Tibial nerve (tissue), 4 donors: Measurements from ENCODE around the gene PVALB. TPM values are rescaled to one million over a fixed set of nuclear protein-coding genes. Genes with fewer than 3 reads are reported as not detected.

Experiments
- DNase-seq, 2 donors: peaks; one replicate each; pipeline ENCODE4 v3.0.0-alpha.2; 2019; ENCODE audit warnings: low spot score in 2 of 2
- H3K27ac ChIP-seq, 4 donors: fragments of 200-600 bp; sonication (generic) in 3 of 4; one replicate each; pipeline ENCODE4 v1.5.1; 2017 to 2019; ENCODE audit warnings: mild to moderate bottlenecking in 1 of 4
- H3K27me3 ChIP-seq, 2 donors: fragments of 200-600 bp; sonication (generic) in 1 of 2; one replicate each; pipeline versions ENCODE4 v1.5.1 to v1.6.0; 2017 to 2019
- H3K36me3 ChIP-seq, 3 donors: fragments of 200-600 bp; sonication (generic); one replicate each; pipeline ENCODE4 v1.5.1; 2018 to 2019
- H3K4me1 ChIP-seq, 4 donors: fragments of 200-600 bp; sonication (generic) in 3 of 4; one replicate each; pipeline ENCODE4 v1.5.1; 2017 to 2019
- H3K4me3 ChIP-seq, 4 donors: fragments of 200-600 bp; sonication (generic) in 3 of 4; one replicate each; pipeline ENCODE4 v1.5.1; 2017 to 2019; ENCODE audit warnings: mild to moderate bottlenecking in 1 of 4, moderate library complexity in 1 of 4
- H3K9me3 ChIP-seq, 4 donors: fragments of 200-600 bp; sonication (generic) in 3 of 4; one replicate each; pipeline ENCODE4 v1.5.1; 2017 to 2019
- CTCF ChIP-seq, 5 experiments: fragments of 200-600 bp in 3 of 5; fragments of 450-650 bp in 2 of 5; sonication (generic) in 3 of 5; IDR thresholded peaks; one replicate each; pipeline ENCODE4 v1.5.1; 2016 to 2019; ENCODE audit warnings: antibody characterized with exemption in 5 of 5, mild to moderate bottlenecking in 3 of 5, moderate library complexity in 2 of 5
- EP300 ChIP-seq, 2 donors: sonication (generic); formaldehyde crosslinking; IDR thresholded peaks; one replicate each; pipeline ENCODE4 v1.6.1; 2017; ENCODE audit warnings: antibody characterized with exemption in 2 of 2, mild to moderate bottlenecking in 1 of 2
- POLR2A ChIP-seq, 2 donors: fragments of 450-650 bp; IDR thresholded peaks; one replicate each; pipeline ENCODE4 v1.6.1; 2017; ENCODE audit warnings: antibody characterized with exemption in 2 of 2, mild to moderate bottlenecking in 2 of 2, moderate library complexity in 2 of 2
- WGBS, 2 donors: methylation state at CpG; one replicate each; pipeline ENCODE4 v1.1.5; 2018; 5-methylcytosine and 5-hydroxymethylcytosine counted together
- total RNA-seq, 4 donors: library from RNA; depleted of rRNA; stranded (reverse); fragments of >200 nt; gene quantifications; one replicate each; pipeline ENCODE4 v1.1.0, GENCODE V29; 2016

PVALB gene
- total RNA-seq, 4 donors from 2014 or later = not detected

- H3K4me1 ChIP-seq = peaks cover 0 to 10% (median 4%) of the 10 kb centered on the region in 4 donors
- TF ChIP-seq CTCF (IDR thresholded peaks at IDR 0.05) = peak; percentile 85 to 92 (median 88)
- TF ChIP-seq EP300 (IDR thresholded peaks at IDR 0.05) = no peak
- peak; percentile 62 to 76 for DNase-seq
- no peak overlapping the region for H3K27ac ChIP-seq
- no peaks in the 10 kb centered on the region for H3K9me3 ChIP-seq
- 27 to 28% methylated on average over 33 of the region's 33 CpGs for WGBS, 2 donors
- no peaks in the 10 kb centered on the region for H3K36me3 ChIP-seq
- no peak overlapping the region for H3K4me3 ChIP-seq
- peaks cover 0 to 12% of the 10 kb centered on the region in 2 donors for H3K27me3 ChIP-seq
Measured at GRCh38 chr22:36781656-36782627, 34.9 kb downstream of the PVALB start.

- Histone ChIP-seq H3K9me3 (no peaks in the 10 kb centered on the region), H3K4me1 (peaks cover 0 to 32% (median 6%) of the 10 kb centered on the region in 4 donors), H3K27ac (no peak overlapping the region), H3K4me3 (no peak overlapping the region), H3K27me3 (no peaks in the 10 kb centered on the region), H3K36me3 (no peaks in the 10 kb centered on the region)
- TF ChIP-seq POLR2A (IDR thresholded peaks at IDR 0.05) (no peak), CTCF (IDR thresholded peaks at IDR 0.05) (no peak), EP300 (IDR thresholded peaks at IDR 0.05) (no peak)
- DNase-seq = no peak
Measured at GRCh38 chr22:36778020-36778419, 38.8 kb downstream of the PVALB start.

GRCh38 chr22:36776722-36777121 lies 40.1 kb downstream of the PVALB start:
- H3K9me3 ChIP-seq = no peaks in the 10 kb centered on the region
- no peak for TF ChIP-seq CTCF (IDR thresholded peaks at IDR 0.05)
- TF ChIP-seq EP300 (IDR thresholded peaks at IDR 0.05) = no peak
- no peak for TF ChIP-seq POLR2A (IDR thresholded peaks at IDR 0.05)
- H3K36me3 ChIP-seq = peaks cover 0 to 12% (median 0%) of the 10 kb centered on the region in 3 donors
- H3K27me3 ChIP-seq = no peaks in the 10 kb centered on the region
- H3K4me1 ChIP-seq = peaks cover 0 to 24% (median 3%) of the 10 kb centered on the region in 4 donors
- peak overlapping the region; percentile 25 to 95 (median 57) for H3K27ac ChIP-seq
- WGBS, 2 donors = 59 to 66% methylated on average over 12 of the region's 12 CpGs
- H3K4me3 ChIP-seq = peak overlapping the region; percentile 9 to 91 (median 23)
- no peak for DNase-seq

GRCh38 chr22:36775964-36776669 lies 40.7 kb downstream of the PVALB start, which contains the start of gene IFT27:
Gene IFT27, minus strand, starts transcription at chr22:36776119. Its CDS starts 412 bp downstream, at chr22:36775707.
- WGBS, 2 donors = 0 to 1% methylated on average over 33 to 38 of the region's 43 CpGs
- Histone ChIP-seq H3K36me3 (peaks cover 0 to 17% (median 0%) of the 10 kb centered on the region in 3 donors), H3K27me3 (no peaks in the 10 kb centered on the region), H3K4me3 (peak within 1 kb of the TSS; percentile 72 to 91 (median 82)), H3K4me1 (peaks cover 0 to 22% (median 2%) of the 10 kb centered on the region in 4 donors), H3K27ac (peak within 1 kb of the TSS; percentile 78 to 95 (median 90)), H3K9me3 (no peaks in the 10 kb centered on the region)
- TF ChIP-seq POLR2A (IDR thresholded peaks at IDR 0.05) (peak in 1 of 2 donors; percentile 66), CTCF (IDR thresholded peaks at IDR 0.05) (peak in 1 of 5 experiments; percentile 35), EP300 (IDR thresholded peaks at IDR 0.05) (peak; percentile 77 to 78)
- DNase-seq = peak; percentile 98 to 99
